Liver (tissue), 9 donors: Measurements from ENCODE around the gene ALK. TPM values are rescaled to one million over a fixed set of nuclear protein-coding genes. Genes with fewer than 3 reads are reported as not detected.

ENCODE experiments used
- DNase-seq: peaks from one replicate; pipeline ENCODE4 v3.0.0-alpha.2; 2017; ENCODE audit warnings: low spot score
- H3K27ac ChIP-seq, 2 donors: one replicate each; pipeline ENCODE4 v1.7.0; 2013; ENCODE audit warnings: inconsistent platforms in 2 of 2, low read length in 2 of 2, control low read depth in 1 of 2, low read depth in 1 of 2, mild to moderate bottlenecking in 1 of 2
- H3K27me3 ChIP-seq, 4 donors: one replicate each; pipeline versions ENCODE4 v1.6.1 to v1.7.0; 2013; ENCODE audit warnings: low read length in 3 of 4, inconsistent platforms in 1 of 4, mild to moderate bottlenecking in 1 of 4, moderate library complexity in 1 of 4; ENCODE audit not compliant: control insufficient read depth in 4 of 4, insufficient read depth in 4 of 4
- H3K36me3 ChIP-seq, 4 donors: one replicate each; pipeline versions ENCODE4 v1.6.1 to v1.7.0; 2013; ENCODE audit warnings: low read length in 3 of 4, mild to moderate bottlenecking in 3 of 4, low read depth in 1 of 4, moderate library complexity in 1 of 4; ENCODE audit not compliant: control insufficient read depth in 4 of 4, insufficient read depth in 3 of 4
- H3K4me1 ChIP-seq, 4 donors: one replicate each; pipeline versions ENCODE4 v1.6.1 to v1.7.0; 2013; ENCODE audit warnings: low read length in 3 of 4, mild to moderate bottlenecking in 3 of 4, moderate library complexity in 1 of 4; ENCODE audit not compliant: control insufficient read depth in 4 of 4, insufficient read depth in 4 of 4
- H3K4me3 ChIP-seq, 3 donors: one replicate each; pipeline versions ENCODE4 v1.6.1 to v1.7.0; 2013; ENCODE audit warnings: low read length in 3 of 3, control low read depth in 1 of 3, low read depth in 1 of 3, mild to moderate bottlenecking in 1 of 3
- H3K9ac ChIP-seq, 2 donors: one replicate each; pipeline ENCODE4 v1.7.0; 2013; ENCODE audit warnings: low read length in 2 of 2, mild to moderate bottlenecking in 2 of 2, moderate library complexity in 2 of 2, control low read depth in 1 of 2, low read depth in 1 of 2
- H3K9me3 ChIP-seq, 4 donors: one replicate each; pipeline versions ENCODE4 v1.6.1 to v1.7.0; 2013; ENCODE audit warnings: low read length in 3 of 4; ENCODE audit not compliant: control insufficient read depth in 4 of 4
- CTCF ChIP-seq: fragments of 150-350 bp; IDR thresholded peaks from 2 replicates; pipeline ENCODE4 v1.5.1; 2017; ENCODE audit warnings: improper control_type of control experiment, low read depth, low read length; ENCODE audit not compliant: missing input control
- FOXA1 ChIP-seq: IDR thresholded peaks from 2 replicates; pipeline ENCODE4 v1.6.1; 2016; ENCODE audit warnings: antibody characterized with exemption
- FOXA2 ChIP-seq: IDR thresholded peaks from 2 replicates; pipeline ENCODE4 v1.6.1; 2016; ENCODE audit warnings: antibody characterized with exemption
- GABPA ChIP-seq, 2 donors: IDR thresholded peaks in 1 of 2; conservative IDR thresholded peaks in 1 of 2; 2 replicates each; pipeline ENCODE4 v1.6.1; 2016; ENCODE audit warnings: antibody characterized with exemption in 2 of 2, mild to moderate bottlenecking in 1 of 2, moderate library complexity in 1 of 2
- HNF4G ChIP-seq: IDR thresholded peaks from 2 replicates; pipeline ENCODE4 v1.6.1; 2016; ENCODE audit warnings: antibody characterized with exemption
- JUND ChIP-seq, 2 donors: IDR thresholded peaks; 2 replicates each; pipeline ENCODE4 v1.6.1; 2016; ENCODE audit warnings: antibody characterized with exemption in 2 of 2
- MAX ChIP-seq: IDR thresholded peaks from 2 replicates; pipeline ENCODE4 v1.6.1; 2016; ENCODE audit warnings: antibody characterized with exemption
- NR2F2 ChIP-seq: IDR thresholded peaks from 2 replicates; pipeline ENCODE4 v1.6.1; 2016; ENCODE audit warnings: antibody characterized with exemption
- RAD21 ChIP-seq, 2 donors: IDR thresholded peaks; 2 replicates each; pipeline ENCODE4 v1.6.1; 2016; ENCODE audit warnings: antibody characterized with exemption in 2 of 2, mild to moderate bottlenecking in 2 of 2
- REST ChIP-seq: IDR thresholded peaks from 2 replicates; pipeline ENCODE4 v1.6.1; 2016; ENCODE audit warnings: antibody characterized with exemption, mild to moderate bottlenecking
- RXRA ChIP-seq, 2 donors: IDR thresholded peaks; 2 replicates each; pipeline ENCODE4 v1.6.1; 2017 to 2018; ENCODE audit warnings: antibody characterized with exemption in 2 of 2, mild to moderate bottlenecking in 1 of 2
- SP1 ChIP-seq: IDR thresholded peaks from 2 replicates; pipeline ENCODE4 v1.6.1; 2018; ENCODE audit warnings: antibody characterized with exemption, mild to moderate bottlenecking
- YY1 ChIP-seq: IDR thresholded peaks from 2 replicates; pipeline ENCODE4 v1.6.1; 2016; ENCODE audit warnings: antibody characterized with exemption, mild to moderate bottlenecking
- ZBTB33 ChIP-seq: IDR thresholded peaks from 2 replicates; pipeline ENCODE4 v1.6.1; 2016; ENCODE audit warnings: antibody characterized with exemption
- WGBS: extraction: QIAGEN DNeasy Blood & Tissue Kit; methylation state at CpG from one replicate; pipeline ENCODE4 v1.1.7; 2013; 5-methylcytosine and 5-hydroxymethylcytosine counted together
- polyA plus RNA-seq, 2 donors: library from polyadenylated mRNA; stranded (reverse) in 1 of 2; unstranded in 1 of 2; fragments of 200-250 nt in 1 of 2; fragments of >200 nt in 1 of 2; fragmentation: Nextera tagmentation in 1 of 2; extraction: Ambion mirVana in 1 of 2; gene quantifications; one replicate each; pipeline versions ENCODE4 v1.2.1 to v1.2.3, GENCODE V29; 2013 to 2015
- total RNA-seq, 2 donors: library from RNA; depleted of rRNA; stranded (reverse); fragments of >200 nt; gene quantifications; one replicate each; pipeline ENCODE4 v1.2.3, GENCODE V29; 2014
- donor health status: healthy.
- donor health status: healthy.
- donor health status: healthy.
- donor health status: healthy.
- donor health status: healthy.

ALK gene
- total and polyA plus RNA-seq, 4 donors: under 0.01 TPM; not detected in 3

GRCh38 chr2:29232041-29232440 lies 689.3 kb downstream of the ALK start:
- Histone ChIP-seq H3K4me3 (no peak overlapping the region), H3K36me3 (no peaks in the 10 kb centered on the region), H3K9ac (no peak overlapping the region), H3K4me1 (no peaks in the 10 kb centered on the region), H3K27ac (no peak overlapping the region), H3K9me3 (no peaks in the 10 kb centered on the region), H3K27me3 (no peaks in the 10 kb centered on the region)
- no peak for DNase-seq
- TF ChIP-seq SP1: no peak
- no peak for TF ChIP-seq REST
- TF ChIP-seq CTCF: no peak
- TF ChIP-seq RXRA (IDR thresholded peaks at IDR 0.05): no peak
- no peak for TF ChIP-seq FOXA2
- TF ChIP-seq NR2F2: no peak
- TF ChIP-seq FOXA1: no peak
- no peak for TF ChIP-seq JUND (IDR thresholded peaks at IDR 0.05)
- TF ChIP-seq GABPA (IDR thresholded peaks at IDR 0.05 in 1 of 2, conservative IDR thresholded peaks at IDR 0.05 in 1 of 2): no peak
- WGBS: 93% methylated on average over 14 of the region's 14 CpGs

GRCh38 chr2:29229640-29230039 lies 691.7 kb downstream of the ALK start:
- no peak overlapping the region for H3K9ac ChIP-seq
- 79% methylated on average over 9 of the region's 9 CpGs for WGBS

GRCh38 chr2:29228947-29229346 lies 692.4 kb downstream of the ALK start:
- Histone ChIP-seq H3K27me3 (no peaks in the 10 kb centered on the region), H3K4me1 (no peaks in the 10 kb centered on the region), H3K36me3 (no peaks in the 10 kb centered on the region), H3K9me3 (no peaks in the 10 kb centered on the region), H3K4me3 (no peak overlapping the region), H3K27ac (no peak overlapping the region), H3K9ac (no peak overlapping the region)
- TF ChIP-seq JUND (IDR thresholded peaks at IDR 0.05) (no peak), GABPA (IDR thresholded peaks at IDR 0.05 in 1 of 2, conservative IDR thresholded peaks at IDR 0.05 in 1 of 2) (no peak), HNF4G (no peak), REST (no peak), YY1 (no peak), MAX (no peak), ZBTB33 (no peak), RAD21 (IDR thresholded peaks at IDR 0.05) (no peak), RXRA (IDR thresholded peaks at IDR 0.05) (no peak)
- WGBS: 61% methylated on average over 9 of the region's 9 CpGs
- no peak for DNase-seq

More at GRCh38 chr2:29229640-29230039, 691.7 kb downstream of the ALK start:
- Histone ChIP-seq H3K27ac (no peak overlapping the region), H3K27me3 (no peaks in the 10 kb centered on the region), H3K4me3 (no peak overlapping the region), H3K4me1 (no peaks in the 10 kb centered on the region), H3K36me3 (no peaks in the 10 kb centered on the region), H3K9me3 (no peaks in the 10 kb centered on the region)
- TF ChIP-seq YY1: no peak
- DNase-seq: no peak
